ENCODE results near the gene OPA1. TPM values are rescaled to one million over a fixed set of nuclear protein-coding genes. Genes with fewer than 3 reads are reported as not detected.

OPA1 gene
- total RNA-seq, 1 experiment from 2014 or later: 72.0 TPM

DNA sequence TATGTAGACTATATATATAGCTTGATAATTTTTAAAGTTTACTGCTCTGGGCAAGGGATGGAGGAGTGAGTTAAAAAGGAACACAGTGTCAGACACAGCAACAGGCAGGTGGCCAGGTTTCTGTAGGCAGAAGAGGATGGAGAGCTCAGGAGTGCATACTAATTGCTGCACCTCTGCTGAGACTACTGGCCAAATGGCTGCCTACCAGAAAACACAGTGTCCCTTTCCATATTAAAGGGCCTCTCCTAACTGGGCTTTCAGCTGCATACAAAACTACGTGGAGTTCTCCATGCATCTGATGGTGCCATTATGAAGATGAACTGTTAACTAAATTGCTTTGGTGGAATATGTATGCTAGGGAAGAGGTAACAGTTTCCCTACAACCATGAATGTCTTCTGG, 40.1 kb upstream of the OPA1 start:
- ChIA-PET CTCF (no interaction called here), RAD21 (ENCODE audit: low non-redundant PET in 1 of 2, low total read pairs in 2 of 2, uncharacterized antibody in 2 of 2, unreplicated experiment in 2 of 2) (no interaction called here), POLR2A (interaction anchor here (0.6 kb wide), 1 partner anchor 14 kb away, joined by 5 read pairs; no protein-coding TSS in a partner anchor)
- no peaks in the 10 kb centered on the region for H3K36me3 ChIP-seq (ENCODE audit: control insufficient read depth in 1 of 2, insufficient read depth in 2 of 2, low read length in 2 of 2)
- no peaks in the 10 kb centered on the region for H4K20me1 ChIP-seq (ENCODE audit: insufficient read depth)
- BruUV-seq (replicated peaks): no TSS peak
- no peak overlapping the region for H3K4me3 ChIP-seq (replicated peaks in 1 of 2; ENCODE audit: low read depth in 1 of 2, low read length in 2 of 2)
- intact Hi-C loops (cut with micrococcal nuclease): no loop called here
- TF ChIP-seq, protein P1, sequence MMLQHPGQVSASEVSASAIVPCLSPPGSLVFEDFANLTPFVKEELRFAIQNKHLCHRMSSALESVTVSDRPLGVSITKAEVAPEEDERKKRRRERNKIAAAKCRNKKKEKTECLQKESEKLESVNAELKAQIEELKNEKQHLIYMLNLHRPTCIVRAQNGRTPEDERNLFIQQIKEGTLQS (IDR thresholded peaks at IDR 0.05): no peak
- no peak for TF ChIP-seq RAD21 (IDR thresholded peaks at IDR 0.05; ENCODE audit: low read depth)
- no peak for TF ChIP-seq ZNF274 (IDR thresholded peaks at IDR 0.05; ENCODE audit: low read depth, low read length)
- no peak for TF ChIP-seq CBX3 (IDR thresholded peaks at IDR 0.05; ENCODE audit: low read depth)
- no peak for TF ChIP-seq EZH2 (IDR thresholded peaks at IDR 0.05)
- no peak for TF ChIP-seq EGR1 (IDR thresholded peaks at IDR 0.05; ENCODE audit: low read depth)
- TF ChIP-seq, protein P2, sequence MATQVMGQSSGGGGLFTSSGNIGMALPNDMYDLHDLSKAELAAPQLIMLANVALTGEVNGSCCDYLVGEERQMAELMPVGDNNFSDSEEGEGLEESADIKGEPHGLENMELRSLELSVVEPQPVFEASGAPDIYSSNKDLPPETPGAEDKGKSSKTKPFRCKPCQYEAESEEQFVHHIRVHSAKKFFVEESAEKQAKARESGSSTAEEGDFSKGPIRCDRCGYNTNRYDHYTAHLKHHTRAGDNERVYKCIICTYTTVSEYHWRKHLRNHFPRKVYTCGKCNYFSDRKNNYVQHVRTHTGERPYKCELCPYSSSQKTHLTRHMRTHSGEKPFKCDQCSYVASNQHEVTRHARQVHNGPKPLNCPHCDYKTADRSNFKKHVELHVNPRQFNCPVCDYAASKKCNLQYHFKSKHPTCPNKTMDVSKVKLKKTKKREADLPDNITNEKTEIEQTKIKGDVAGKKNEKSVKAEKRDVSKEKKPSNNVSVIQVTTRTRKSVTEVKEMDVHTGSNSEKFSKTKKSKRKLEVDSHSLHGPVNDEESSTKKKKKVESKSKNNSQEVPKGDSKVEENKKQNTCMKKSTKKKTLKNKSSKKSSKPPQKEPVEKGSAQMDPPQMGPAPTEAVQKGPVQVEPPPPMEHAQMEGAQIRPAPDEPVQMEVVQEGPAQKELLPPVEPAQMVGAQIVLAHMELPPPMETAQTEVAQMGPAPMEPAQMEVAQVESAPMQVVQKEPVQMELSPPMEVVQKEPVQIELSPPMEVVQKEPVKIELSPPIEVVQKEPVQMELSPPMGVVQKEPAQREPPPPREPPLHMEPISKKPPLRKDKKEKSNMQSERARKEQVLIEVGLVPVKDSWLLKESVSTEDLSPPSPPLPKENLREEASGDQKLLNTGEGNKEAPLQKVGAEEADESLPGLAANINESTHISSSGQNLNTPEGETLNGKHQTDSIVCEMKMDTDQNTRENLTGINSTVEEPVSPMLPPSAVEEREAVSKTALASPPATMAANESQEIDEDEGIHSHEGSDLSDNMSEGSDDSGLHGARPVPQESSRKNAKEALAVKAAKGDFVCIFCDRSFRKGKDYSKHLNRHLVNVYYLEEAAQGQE (IDR thresholded peaks at IDR 0.05; ENCODE audit: low read depth): no peak
- no peak for TF ChIP-seq SRF (IDR thresholded peaks at IDR 0.05; ENCODE audit: low read depth)
- TF ChIP-seq, protein P3, sequence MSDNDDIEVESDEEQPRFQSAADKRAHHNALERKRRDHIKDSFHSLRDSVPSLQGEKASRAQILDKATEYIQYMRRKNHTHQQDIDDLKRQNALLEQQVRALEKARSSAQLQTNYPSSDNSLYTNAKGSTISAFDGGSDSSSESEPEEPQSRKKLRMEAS (IDR thresholded peaks at IDR 0.05): no peak
- TF ChIP-seq SIN3A (IDR thresholded peaks at IDR 0.05; ENCODE audit: low read depth): no peak
- no peak overlapping the region for H3K4me2 ChIP-seq (ENCODE audit: low read length)
- no peaks in the 10 kb centered on the region for H3K79me2 ChIP-seq (ENCODE audit: insufficient read depth, low read length)
- H2AFZ ChIP-seq (ENCODE audit: low read depth, low read length, poor library complexity, severe bottlenecking): no peak overlapping the region
- H3K27me3 ChIP-seq (ENCODE audit: insufficient read depth, low read length): peaks cover 24% of the 10 kb centered on the region
- H3K4me1 ChIP-seq (ENCODE audit: control insufficient read depth in 1 of 2, insufficient read depth in 2 of 2, low read length in 2 of 2): no peaks in the 10 kb centered on the region
- no peak for ATAC-seq
- H3K9me2 ChIP-seq (ENCODE audit: insufficient read depth): no peaks in the 10 kb centered on the region
- no peak overlapping the region for H3K27ac ChIP-seq (ENCODE audit: low read depth, low read length)
- H3K9ac ChIP-seq (ENCODE audit: low read length): no peak overlapping the region
- H3K9me3 ChIP-seq (ENCODE audit: control insufficient read depth in 1 of 2, insufficient read depth in 1 of 2, low read depth in 1 of 2, low read length in 2 of 2): no peaks in the 10 kb centered on the region
- DNase-seq (ENCODE audit: low read depth, low spot score): no peak

Data from HCT116 (cell line).